ENCODE measurements around the gene OR2G2. TPM values are rescaled to one million over a fixed set of nuclear protein-coding genes. Genes with fewer than 3 reads are reported as not detected.

The OR2G2 gene
- total RNA-seq, 4 donors from 2014 or later: not detected

DNA sequence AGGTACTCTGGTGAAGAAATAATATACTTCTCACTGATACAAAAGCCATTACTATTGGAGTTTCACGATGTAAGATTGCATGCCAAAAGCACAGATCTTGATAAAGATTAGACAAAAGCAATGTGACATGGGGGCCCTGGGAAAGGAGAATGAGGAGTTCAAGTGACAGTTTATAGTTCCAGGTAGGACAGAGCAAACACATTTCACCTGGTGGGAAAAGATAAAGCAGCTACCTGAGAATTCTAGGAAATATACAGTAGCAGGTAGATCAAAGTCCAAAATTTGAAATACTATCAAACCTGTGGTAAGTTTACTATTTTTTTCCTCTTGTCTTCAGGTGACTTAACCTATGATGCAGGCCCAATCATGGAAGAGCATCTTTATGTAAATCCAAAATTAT is 25.2 kb downstream of the OR2G2 start:
- H3K27me3 ChIP-seq: no peaks in the 10 kb centered on the region
- no peaks in the 10 kb centered on the region for H3K9me3 ChIP-seq
- in situ Hi-C loops (cut with MboI; ENCODE audit: low pct_ligation_motif_present in 1 of 4, low pct_unique_long_range_greater_than_20kb in 1 of 4, low sequenced_read_pairs in 3 of 4) (no loop called here), intact Hi-C loops (cut with DNase I; ENCODE audit: low total_unique reads) (no loop called here)
- no peak for TF ChIP-seq POLR2A (IDR thresholded peaks at IDR 0.05)
- no peak for TF ChIP-seq EP300 (IDR thresholded peaks at IDR 0.05; ENCODE audit: low read depth)
- no peak for TF ChIP-seq POLR2AphosphoS5 (IDR thresholded peaks at IDR 0.05)
- no peak for TF ChIP-seq CTCF (IDR thresholded peaks at IDR 0.05)
- DNase-seq: no peak
- H3K4me3 ChIP-seq: no peak overlapping the region
- no peak overlapping the region for H3K27ac ChIP-seq
- no peaks in the 10 kb centered on the region for H3K36me3 ChIP-seq
- 49 to 55% methylated on average over 1 of the region's 1 CpG for WGBS, 2 donors (ENCODE audit: low coverage in 1 of 2)
- no peaks in the 10 kb centered on the region for H3K4me1 ChIP-seq

DNA sequence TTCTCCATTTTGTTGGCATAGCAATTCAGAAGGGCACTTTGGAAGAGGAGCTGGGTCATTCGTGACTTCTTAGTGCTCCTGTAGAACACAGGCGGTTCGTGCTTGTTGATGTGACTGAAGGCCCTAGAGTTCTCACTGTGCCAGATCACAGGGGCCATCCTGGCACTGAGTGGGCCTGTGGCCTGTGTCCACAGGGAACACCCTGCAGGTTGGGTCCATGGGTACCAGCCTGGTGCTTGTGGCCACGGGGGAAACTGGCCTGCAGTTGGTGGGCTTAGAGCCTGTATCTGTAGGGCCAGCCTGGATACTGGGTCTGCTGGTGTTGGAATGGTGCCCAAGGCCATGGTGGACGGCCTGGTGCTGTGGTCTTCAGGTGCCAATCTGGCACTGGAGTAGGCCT is 26.5 kb downstream of the OR2G2 start:
- Histone ChIP-seq H3K4me1 (no peaks in the 10 kb centered on the region), H3K4me3 (no peak overlapping the region), H3K27ac (no peak overlapping the region), H3K9me3 (no peaks in the 10 kb centered on the region), H3K27me3 (no peaks in the 10 kb centered on the region), H3K36me3 (no peaks in the 10 kb centered on the region)
- DNase-seq: no peak
- intact Hi-C loops (cut with DNase I; ENCODE audit: low total_unique reads): no loop called here
- in situ Hi-C loops (cut with MboI; ENCODE audit: low pct_ligation_motif_present in 1 of 4, low pct_unique_long_range_greater_than_20kb in 1 of 4, low sequenced_read_pairs in 3 of 4): no loop called here
- TF ChIP-seq EP300 (IDR thresholded peaks at IDR 0.05; ENCODE audit: low read depth) (no peak), POLR2AphosphoS5 (IDR thresholded peaks at IDR 0.05) (no peak), CTCF (IDR thresholded peaks at IDR 0.05) (no peak), POLR2A (IDR thresholded peaks at IDR 0.05) (no peak)
- 80% methylated on average over 5 of the region's 5 CpGs; no CpG with 5 or more reads in 1 of the 2 donors for WGBS, 2 donors (ENCODE audit: low coverage in 1 of 2)

GRCh38 chr1:247627951-247628350 is 39.8 kb downstream of the OR2G2 start:
- H3K27ac ChIP-seq: no peak overlapping the region
- H3K9me3 ChIP-seq: no peaks in the 10 kb centered on the region
- H3K4me1 ChIP-seq: no peaks in the 10 kb centered on the region
- H3K4me3 ChIP-seq: no peak overlapping the region
- no peaks in the 10 kb centered on the region for H3K27me3 ChIP-seq
- H3K36me3 ChIP-seq: no peaks in the 10 kb centered on the region
- TF ChIP-seq CTCF (IDR thresholded peaks at IDR 0.05) (no peak), EP300 (IDR thresholded peaks at IDR 0.05; ENCODE audit: low read depth) (no peak), POLR2A (IDR thresholded peaks at IDR 0.05) (no peak)
- 53% methylated on average over 3 of the region's 3 CpGs; no CpG with 5 or more reads in 1 of the 2 donors for WGBS, 2 donors (ENCODE audit: low coverage in 1 of 2)
- no peak for DNase-seq
- intact Hi-C loops (cut with DNase I; ENCODE audit: low total_unique reads): no loop called here
- in situ Hi-C loops (cut with MboI; ENCODE audit: low pct_ligation_motif_present in 1 of 4, low pct_unique_long_range_greater_than_20kb in 1 of 4, low sequenced_read_pairs in 3 of 4): no loop called here

DNA sequence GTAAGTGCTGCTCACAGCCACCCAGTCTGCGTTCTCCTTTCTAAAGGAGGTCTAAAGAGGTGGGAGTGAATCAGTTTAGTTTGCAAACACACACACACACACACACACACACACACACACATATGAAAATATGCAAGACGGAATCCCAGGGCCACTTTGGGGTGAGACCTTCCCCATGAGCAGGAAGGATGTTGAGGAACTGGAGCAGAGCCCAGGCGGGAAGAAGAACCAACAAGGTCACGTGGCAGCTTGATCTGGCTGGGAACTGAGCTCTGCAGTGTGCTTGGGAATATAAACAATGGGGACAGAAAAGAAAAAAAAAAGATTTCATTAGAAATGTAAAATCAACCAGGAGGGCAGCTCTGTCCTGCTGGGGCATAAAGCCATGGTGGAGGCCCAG is 49.9 kb downstream of the OR2G2 start:
- in situ Hi-C loops (cut with MboI; ENCODE audit: low pct_ligation_motif_present in 1 of 4, low pct_unique_long_range_greater_than_20kb in 1 of 4, low sequenced_read_pairs in 3 of 4) (no loop called here), intact Hi-C loops (cut with DNase I; ENCODE audit: low total_unique reads) (no loop called here)
- Histone ChIP-seq H3K4me1 (peaks cover 0 to 9% (median 3%) of the 10 kb centered on the region in 4 donors), H3K27me3 (no peaks in the 10 kb centered on the region), H3K36me3 (no peaks in the 10 kb centered on the region), H3K9me3 (no peaks in the 10 kb centered on the region), H3K27ac (no peak overlapping the region), H3K4me3 (no peak overlapping the region)
- TF ChIP-seq POLR2A (IDR thresholded peaks at IDR 0.05): no peak
- no peak for TF ChIP-seq EP300 (IDR thresholded peaks at IDR 0.05; ENCODE audit: low read depth)
- TF ChIP-seq CTCF (IDR thresholded peaks at IDR 0.05): no peak
- 75 to 88% methylated on average over 2 to 4 of the region's 4 CpGs for WGBS, 2 donors (ENCODE audit: low coverage in 1 of 2)
- DNase-seq: no peak
